COLO829 (cell line): ENCODE data around the gene TRAPPC2L.

ENCODE experiments used
- DNase-seq: peaks from one replicate; pipeline ENCODE4 v3.0.0; 2012; ENCODE audit warnings: low spot score

The TRAPPC2L gene, protein sequence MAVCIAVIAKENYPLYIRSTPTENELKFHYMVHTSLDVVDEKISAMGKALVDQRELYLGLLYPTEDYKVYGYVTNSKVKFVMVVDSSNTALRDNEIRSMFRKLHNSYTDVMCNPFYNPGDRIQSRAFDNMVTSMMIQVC

DNA sequence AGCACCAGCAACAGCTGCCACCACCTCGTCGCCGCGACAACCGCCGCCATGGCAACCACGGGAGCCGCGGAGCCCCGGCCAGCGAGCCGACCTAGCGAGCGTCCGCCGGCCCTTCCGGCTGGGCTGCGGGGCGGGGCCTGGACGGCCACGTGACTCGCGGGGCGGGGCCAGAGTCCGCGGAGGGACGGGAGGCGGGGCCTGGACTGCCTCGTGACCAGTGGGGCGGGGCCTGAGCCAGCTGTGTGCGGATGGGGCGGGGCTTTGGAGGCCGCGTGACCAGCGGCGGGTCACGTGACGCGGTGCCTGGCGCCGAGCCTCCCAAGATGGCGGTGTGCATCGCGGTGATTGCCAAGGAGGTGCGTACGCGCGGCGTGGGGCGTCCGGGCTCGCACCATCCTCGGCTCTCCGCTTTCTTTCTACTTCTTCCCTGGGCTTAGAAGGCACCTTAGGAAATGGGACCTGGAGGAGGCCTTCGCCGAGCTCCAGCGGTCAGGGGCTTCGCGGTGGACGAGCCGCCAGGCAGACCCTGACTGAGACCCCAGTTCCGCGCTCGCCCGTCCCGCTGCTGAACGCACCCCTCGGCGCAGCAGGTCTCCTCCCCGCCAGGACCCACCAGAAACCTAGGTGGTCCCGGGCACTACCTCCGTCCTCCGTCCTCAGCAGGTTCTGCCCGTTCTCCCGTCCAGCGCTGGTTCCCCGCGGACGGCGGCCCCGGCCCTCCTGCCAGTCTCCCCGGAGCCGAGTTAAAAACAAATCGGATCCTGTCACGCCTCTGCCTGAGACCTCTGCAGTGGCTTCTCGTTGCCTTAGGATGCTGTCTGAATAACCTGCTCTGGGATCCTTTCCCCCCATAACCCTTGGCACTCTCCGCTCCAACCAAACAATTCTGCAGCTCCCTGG, at the start of gene TRAPPC2L, which contains the start of gene GALNS:
TSS of gene TRAPPC2L (plus strand) at position 300 of the 900 bp plus-strand sequence. CDS start at position 324, 24 bp downstream.
TSS of gene GALNS (minus strand) at position 120 of the 900 bp plus-strand sequence. CDS start at position 50, 70 bp downstream.
- DNase-seq, result peak; percentile 94

DNA sequence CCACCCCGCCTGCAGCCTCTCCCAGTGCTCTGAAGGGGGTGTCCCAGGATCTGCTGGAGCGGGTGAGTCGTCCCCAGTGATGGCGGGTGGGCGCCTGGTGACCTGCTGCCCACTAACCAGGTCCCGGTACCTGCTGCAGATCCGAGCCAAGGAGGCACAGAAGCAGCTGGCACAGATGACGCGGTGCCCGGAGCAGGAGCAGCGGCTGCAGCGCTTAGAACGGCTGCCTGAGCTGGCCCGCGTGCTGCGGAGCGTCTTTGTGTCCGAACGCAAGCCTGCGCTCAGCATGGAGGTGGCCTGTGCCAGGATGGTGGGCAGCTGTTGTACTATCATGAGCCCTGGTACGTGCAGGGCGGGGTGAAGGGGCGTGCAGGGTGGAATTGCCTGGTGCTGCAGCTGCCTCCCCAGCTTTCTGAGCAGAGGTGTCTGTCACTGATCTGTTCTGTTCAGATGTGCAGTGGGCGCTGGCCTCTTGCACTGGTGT, 49.7 kb upstream of the TRAPPC2L start:
- DNase-seq, result no peak

DNA sequence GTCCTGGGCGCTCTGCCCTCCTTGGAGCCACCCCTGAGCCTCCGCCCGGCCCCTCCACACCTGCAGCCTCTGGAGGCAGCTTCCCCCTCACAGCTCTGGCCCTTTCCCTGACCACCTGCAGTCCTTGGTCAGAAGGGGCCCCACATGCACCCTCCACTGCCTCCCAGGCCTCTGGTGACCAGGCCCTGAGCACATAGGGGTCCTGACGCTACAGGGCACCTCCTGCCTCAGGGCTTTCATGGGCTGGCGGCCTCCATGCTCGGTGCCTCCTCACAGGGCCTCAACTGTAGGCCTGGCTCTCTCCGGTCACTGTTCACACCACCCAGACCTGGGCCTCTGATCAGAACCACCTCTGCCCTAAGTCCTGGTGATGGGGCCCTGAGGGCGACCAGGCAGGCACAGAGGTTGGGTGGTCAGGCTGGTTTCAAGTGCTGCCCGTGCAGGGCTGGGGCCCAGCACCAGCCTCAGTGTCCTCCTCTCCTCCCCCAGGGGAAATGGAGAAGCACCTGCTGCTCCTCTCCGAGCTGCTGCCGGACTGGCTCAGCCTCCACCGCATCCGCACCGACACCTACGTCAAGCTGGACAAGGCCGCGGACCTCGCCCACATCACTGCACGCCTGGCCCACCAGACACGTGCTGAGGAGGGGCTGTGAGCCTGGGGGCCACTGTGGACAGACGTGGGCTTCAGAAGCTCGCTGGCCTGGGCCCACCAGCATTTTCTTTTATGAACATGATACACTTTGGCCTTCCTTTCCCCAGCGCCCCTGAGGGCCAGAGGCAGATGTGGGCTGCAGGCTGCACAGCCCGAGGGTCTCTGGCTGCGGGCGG, 49.1 kb upstream of the TRAPPC2L start:
- no peak for DNase-seq

DNA sequence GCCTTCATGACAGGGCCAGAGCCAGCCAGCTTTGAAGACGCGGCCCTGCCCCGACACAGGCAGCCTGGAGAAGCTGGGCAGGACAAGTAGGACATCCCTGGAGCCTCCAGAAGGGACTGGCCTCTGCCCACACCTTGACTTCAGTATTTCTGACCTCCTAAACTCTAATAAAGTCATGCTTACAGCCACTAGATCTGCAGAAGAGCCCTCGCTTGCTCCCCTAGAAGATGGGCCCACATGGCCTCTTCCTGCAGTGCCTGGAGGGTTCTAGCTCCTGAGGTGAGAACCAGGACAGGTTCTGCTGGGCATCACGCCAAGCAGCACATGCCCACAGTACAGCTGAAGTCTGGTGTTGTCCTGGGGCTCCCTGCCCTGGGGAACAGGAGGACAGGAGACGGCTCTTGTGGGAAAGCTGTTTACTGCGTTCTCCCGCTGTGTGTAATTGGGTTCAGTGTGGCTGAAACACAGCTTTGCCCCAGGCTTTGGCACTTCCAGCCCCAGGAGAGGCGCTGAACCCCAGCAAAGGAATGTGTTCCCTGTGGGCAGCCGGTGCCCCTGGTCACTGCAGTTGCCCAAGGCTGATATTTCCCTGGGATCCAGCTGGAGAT, 47.8 kb upstream of the TRAPPC2L start:
- no peak for DNase-seq

DNA sequence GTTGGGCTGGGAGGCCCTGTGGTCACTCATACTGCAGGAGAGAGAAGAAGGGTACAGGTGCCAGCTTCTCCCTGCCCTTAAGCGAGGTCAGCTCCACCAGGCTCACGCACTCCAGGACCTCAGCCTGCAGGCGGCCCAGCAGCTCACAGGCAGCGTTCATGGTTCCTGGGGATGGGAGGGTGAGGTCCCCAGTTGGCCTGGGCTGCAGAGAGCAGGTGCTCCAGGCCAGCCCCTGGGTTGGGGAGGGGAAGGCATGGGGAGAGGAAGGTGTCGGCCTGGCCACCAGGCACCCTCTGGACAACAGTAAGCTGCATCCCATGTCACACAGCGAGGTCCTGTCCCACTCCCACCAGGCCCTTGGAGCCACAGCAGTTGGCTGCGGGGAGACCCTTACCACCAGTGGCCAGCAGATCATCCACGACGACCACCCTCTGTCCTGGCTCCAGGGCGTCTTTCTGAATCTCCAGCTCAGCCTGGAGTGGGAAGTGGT, 47.2 kb upstream of the TRAPPC2L start:
- no peak for DNase-seq

DNA sequence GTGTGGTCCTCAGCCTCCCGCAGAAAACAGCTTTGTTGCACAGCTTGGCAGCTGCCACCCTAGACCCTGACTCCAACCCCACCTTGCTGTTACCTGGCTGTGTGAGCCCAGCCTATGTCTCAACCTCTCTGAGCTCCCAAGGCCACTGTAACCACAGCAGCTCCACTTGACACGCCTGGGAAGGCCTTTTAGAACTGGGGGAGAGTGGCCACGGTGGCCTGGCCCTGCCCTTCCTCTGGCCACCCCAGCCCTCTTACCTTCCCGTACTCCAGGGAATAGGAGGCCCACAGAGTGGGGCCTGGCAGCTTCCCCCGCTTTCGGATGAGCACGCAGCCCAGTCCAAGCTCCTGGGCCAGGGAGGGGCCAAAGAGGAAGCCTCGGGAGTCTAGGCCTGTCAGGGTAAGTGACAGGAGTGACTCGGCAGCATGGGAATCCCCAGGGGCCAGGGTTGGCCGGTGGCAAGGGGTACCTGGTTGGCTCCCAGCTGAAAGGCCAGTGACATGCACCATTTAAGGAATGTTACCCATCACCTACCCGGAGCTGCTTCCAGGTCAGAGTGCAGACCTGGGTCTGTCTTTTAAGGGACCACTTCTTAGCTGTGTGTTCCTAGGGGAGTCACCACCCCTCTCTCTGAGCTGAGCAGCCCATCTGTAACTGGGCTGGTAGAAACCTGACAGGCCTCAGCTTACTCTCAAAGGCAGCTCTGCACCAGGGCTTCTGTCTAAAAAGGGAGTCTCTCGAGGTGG, 46.6 kb upstream of the TRAPPC2L start:
- DNase-seq, result no peak

DNA sequence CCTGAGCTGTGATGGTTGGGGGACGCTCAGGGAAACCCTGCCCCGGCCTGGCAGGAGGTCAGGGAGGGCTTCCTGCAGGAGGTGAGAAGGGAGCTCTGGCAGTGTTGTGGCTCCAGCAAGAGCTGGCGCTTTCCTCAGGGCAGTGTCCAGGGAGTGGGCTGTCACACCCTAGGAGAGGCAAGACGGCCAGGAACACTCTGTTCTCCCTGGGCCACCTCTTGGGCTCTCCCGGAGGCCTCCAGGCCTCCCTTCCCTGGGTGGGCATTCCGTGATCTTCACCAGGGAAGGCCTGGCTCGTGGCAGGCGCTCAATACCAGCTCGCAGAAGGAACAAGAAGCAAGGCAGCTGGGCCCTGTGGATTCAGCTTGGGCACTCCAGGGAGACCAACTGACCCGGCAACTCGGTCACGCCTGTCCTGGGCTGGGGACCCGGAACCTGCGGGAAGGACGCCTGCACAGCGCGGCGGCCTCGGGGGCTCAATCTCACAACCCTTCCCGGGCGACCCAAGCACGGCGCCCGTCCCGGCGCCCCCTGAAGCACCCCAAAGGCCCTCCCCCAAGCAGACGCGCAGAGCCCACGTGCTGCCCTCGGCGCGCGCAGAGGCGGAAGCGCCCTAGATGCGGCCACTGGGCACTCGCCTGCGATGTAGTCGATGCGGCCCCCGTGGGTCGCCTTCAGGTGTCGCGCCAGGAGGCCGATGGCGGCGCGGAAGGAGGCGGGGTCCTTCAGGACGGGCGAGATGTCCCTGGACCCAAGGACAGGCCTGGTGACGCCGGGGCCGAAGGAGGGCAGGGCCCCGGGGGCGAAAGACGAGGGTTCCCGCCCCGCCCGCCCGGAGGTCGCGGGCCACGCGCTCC, 45.8 kb upstream of the TRAPPC2L start:
- DNase-seq, result peak; percentile 40

DNA sequence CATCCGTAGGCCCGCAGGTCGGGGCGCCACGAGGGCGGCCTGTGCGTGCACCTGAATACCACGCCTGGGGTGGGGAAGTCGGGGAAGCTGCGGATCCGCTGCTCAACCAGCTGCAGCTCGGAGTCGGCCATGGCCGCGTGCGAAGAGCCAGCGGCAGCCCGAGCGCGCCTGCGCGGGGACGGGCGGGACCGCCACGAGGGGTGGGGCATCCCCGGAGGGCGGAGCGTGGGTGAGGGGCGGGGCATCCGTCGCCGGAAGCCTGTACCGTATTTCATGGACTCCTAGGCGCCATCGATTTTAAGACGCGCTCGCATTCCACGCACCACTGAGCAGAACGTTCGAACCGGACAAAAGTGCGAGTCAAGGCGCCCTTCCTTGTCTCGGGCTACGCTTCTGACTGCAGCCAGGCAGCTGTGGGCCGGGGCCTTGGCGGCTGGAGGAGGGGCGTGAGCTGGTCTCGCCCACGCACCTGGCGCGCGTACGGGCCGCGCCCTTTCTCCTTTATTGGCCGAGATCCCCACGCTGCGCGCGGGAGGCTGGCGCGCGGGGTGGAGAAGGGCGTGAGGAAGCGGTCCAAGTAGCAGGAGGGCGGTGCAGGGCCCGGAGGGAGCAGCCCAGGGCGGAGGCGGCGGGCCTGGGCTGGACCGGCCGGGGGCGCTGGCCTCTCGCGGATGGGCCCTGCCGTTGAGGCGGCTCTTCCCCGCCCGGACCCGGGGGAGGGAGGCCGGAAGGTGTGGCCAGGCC, 45.0 kb upstream of the TRAPPC2L start, which contains the start of gene APRT:
TSS of gene APRT (minus strand) at position 160 of the 744 bp plus-strand sequence. CDS start at position 131, 29 bp downstream.
- DNase-seq, result peak; percentile 88

DNA sequence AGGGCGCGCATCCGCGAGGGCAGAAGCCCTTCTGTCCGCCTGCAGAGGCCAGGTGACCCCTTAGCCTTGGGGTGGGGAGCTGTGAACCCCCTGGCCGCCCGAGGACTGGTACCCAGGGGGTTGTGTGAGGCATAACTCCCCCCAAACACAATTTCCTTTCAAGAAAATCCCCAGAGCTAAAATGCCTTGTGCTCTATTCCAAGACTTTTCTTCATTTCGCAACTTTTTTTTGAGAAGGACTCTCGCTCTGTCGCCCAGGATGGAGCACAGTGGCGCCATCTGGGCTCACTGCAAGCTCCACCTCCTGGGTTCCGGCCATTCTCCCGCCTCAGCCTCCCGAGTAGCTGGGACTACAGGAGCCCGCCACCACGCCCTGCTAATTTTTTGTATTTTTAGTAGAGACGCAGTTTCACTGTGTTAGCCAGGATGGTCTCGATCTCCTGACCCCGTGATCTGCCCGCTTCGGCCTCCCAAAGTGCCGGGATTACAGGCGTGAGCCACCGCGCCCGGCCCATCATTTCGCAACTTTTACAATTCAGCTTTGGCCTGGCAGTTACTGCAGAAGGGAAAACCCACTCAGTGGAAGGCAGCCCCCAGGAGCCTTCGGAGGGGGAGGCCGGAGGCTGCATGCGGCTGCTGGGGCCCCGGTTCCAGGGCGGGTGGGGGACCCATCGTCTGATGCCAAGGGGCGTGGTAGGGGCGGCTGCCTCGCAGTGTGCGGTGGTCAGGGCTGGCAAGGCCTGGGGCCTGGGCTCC, 44.2 kb upstream of the TRAPPC2L start:
- DNase-seq, result no peak

DNA sequence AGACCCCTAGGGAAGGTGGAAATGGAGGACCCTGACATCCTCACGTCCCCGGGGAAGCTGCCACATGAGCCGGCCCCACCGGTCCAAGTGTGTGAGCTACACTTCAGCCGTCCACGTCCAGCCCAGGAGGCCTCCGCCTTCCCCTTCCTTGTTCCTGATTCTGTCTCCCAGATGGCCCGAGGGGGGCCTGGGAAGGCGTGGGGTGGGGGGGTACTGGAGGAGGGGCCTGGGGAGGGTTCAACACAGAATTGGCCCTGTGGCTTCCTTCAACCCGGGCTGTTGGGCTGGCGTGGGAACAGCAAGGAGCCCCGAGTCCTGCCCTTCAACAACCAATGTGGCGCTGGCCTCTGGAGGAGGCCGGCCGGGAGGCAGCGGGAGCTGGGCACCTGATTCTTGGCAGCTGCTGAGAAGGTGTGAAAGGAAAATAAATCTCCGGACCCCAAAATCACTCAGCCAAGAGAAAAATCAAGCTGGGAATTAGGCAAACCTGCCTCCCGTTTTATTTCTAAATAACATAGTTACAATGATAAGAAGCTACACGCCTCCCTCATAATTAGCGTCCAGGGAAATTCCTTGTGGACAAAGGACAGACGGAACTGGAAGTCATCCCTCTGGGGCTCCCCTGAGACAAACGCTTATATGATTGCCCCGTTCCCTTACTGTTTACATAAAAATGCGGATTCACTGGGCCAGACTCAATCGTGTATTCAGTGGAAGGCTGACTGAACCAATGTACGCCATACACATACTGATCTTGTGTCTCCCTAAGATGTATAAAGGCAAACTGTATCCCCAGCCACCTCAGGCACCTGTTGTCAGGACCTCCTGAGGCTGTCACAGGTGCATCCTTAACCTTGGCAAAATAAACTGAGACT, 43.4 kb upstream of the TRAPPC2L start:
- DNase-seq, result no peak

DNA sequence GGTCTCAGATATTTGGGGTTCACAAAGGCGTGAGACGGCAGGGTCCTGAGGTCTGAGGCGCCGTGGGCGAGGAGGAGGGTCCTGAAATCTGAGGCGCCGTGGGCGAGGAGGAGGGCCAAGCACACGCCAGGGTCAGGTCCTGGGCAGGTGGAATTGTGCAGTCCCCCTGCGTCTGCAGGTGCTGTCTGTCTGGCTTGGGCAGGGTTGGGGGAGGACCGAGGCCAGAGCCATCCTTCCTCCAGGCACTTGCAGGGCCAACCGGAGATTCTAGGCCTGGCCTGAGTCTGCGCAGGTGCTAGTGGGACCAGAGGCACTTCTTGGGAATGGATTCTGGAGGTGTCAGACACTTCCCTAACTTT, 42.8 kb upstream of the TRAPPC2L start:
- DNase-seq, result no peak

DNA sequence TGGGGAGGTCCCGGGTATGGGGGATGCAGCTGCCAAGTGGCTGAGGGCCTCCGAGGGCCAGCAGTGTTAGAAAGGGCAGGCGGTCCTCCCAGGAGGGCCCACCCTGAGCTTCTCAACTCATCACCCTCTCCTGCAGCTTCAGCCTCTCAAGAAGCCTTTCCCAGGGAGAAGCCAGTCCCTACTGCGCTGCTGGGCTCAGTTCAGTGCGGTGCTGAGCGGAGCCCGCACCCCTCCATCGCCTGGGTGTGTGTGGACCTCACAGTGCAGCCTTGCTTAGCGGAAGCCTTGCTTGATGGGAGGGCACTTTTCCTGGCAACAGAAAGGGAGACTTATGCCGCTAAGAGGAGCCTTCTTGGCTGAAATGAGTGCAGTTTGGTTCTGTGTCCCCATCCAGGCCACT, 41.7 kb upstream of the TRAPPC2L start:
- no peak for DNase-seq

DNA sequence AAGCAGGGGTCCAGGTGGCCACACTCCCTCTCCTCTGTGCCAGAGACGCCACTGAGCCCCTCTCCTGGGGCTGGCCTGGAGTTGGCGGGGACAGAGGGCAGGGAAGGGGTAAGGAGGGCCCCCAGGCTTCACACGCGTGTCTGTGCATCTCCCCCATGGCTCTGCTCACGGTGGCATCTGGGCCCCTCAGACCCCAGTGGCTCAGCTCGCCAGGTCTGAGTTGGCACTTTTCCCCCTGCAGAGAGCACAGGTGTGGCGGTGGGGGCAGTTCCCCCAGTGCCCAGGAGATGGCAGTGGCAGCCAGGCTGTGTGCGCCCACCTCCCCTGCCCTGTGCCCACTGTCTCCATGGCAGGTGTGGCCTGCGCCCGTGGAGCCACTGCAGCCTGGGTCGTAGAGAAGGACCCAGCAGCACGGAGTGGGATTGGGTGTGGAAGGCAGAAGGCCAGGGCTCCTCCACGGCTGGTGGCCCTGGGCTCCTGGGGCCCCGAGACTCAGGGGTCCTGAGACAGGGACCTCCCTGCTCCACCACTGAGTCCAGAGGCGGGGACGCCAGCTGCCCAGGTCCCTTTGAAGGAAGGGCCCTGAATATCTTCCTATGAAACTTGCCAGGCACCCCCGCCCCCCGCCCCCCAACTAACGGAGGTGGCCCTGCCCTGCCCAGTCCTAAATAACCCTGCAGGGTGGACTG, 40.9 kb upstream of the TRAPPC2L start:
- DNase-seq, result no peak

DNA sequence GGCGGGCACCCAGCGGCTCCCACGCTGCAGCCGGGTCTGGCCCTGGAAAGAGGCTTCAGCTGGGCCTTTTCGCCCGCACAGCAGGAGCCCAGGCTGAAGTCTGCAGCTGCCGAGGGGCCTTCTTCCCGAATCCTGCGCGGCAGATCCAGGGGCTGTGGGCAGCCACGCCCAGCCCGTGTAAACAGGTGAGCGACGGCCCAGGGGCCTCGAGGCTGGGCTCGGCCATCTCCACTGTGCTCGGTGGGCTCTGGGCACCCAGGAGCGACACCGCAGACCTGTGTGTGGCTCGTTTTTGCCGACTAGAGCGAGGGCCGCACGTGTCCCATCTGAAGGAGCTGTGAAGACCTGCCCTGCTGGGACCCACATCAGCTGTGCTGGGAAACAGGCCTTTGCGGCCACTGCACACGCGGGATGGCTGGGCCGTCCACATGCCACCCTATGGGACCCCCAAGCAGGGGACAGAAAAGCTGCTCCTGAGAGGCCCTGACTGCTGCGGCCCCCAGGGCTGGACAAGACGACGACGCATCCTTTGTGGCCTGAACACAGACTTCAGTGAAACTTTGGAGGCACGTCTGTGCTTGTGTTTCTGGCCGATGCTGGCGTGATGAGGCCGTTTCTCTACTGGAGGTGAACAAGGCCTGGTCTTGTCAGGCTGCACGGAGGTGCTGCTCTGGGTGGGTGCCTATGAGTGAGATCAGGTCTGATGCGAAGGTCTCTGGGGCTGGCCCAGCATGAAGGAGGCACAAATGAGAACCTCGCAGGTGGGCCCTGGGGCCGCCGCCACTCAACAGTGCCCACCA, 40.0 kb upstream of the TRAPPC2L start:
- no peak for DNase-seq

DNA sequence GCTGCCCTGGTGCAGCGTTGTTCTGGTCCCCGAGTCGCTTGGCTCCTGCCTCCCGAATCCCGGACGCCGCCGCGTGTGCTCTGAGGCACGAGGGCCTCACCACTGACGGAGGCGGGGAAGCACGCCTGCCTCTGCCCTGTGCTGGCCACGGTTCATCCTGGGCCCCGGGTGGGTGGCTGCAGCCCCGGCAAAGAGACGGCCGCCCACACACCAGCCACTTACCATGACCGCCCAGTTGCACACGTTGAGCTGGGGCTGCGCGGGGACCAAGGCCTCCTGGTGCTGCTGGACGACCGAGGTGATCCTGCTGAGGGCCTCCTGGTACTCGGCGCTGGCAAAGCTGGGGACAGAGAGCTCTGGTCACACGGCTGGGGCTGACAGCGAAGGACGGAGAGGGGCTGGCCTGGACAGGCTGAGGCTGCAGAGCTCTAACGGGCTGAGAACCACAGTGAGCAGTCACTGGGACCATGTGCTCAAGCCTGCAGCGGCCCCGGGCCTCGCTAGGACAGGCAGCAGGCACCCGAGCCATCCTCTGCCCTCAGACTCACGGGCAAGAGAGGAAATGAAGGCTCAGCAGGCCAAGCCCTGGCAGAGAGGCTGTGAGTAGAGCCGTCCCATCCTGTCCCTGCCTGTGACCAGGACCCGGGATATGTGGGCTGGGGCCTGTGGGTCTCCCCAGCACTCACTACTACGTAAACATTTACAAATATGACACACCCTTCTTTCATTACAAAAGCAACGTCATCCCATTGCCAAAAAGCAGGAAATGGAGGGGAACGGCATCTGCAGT, 38.9 kb upstream of the TRAPPC2L start:
- DNase-seq, result no peak
